GM19351 (cell line): Measurements from ENCODE around the gene ZNF497.
A peak's percentile ranks its signal among the peaks of the same experiment; 100 is the strongest.
"Not testable (repeated sequence)": the region's sequence is repeated elsewhere in the genome, so short reads cannot be mapped to it uniquely, and the experiment has no call there.

Experiments
- ATAC-seq: cut with Tn5 transposase; IDR thresholded peaks from one replicate; pipeline ENCODE4 v1.9.1; 2021; ENCODE audit warnings: mild to moderate bottlenecking, moderate library complexity; ENCODE audit not compliant: unreplicated experiment

The ZNF497 gene

GRCh38 chr19:58350001-58350861 is 12.3 kb downstream of the ZNF497 start:
- no peak for ATAC-seq

GRCh38 chr19:58349590-58349989 is 13.0 kb downstream of the ZNF497 start:
- ATAC-seq, result no peak

- not testable (repeated sequence) for ATAC-seq
Measured at GRCh38 chr19:58348080-58348479, 14.5 kb downstream of the ZNF497 start.

- ATAC-seq, result peak; percentile 88
Measured at GRCh38 chr19:58346961-58347929, 15.3 kb downstream of the ZNF497 start.

- ATAC-seq, result no peak
Measured at GRCh38 chr19:58345558-58345957, 17.0 kb downstream of the ZNF497 start.

- no peak for ATAC-seq
Measured at GRCh38 chr19:58338825-58339558, 23.6 kb downstream of the ZNF497 start.

GRCh38 chr19:58338336-58338735 is 24.2 kb downstream of the ZNF497 start:
- ATAC-seq, result no peak

- no peak for ATAC-seq
Measured at GRCh38 chr19:58336820-58337219, 25.7 kb downstream of the ZNF497 start.

GRCh38 chr19:58336216-58336615 is 26.3 kb downstream of the ZNF497 start:
- no peak for ATAC-seq

- no peak for ATAC-seq
Measured at GRCh38 chr19:58335630-58336029, 26.9 kb downstream of the ZNF497 start.

GRCh38 chr19:58334691-58335249 is 27.8 kb downstream of the ZNF497 start:
- no peak for ATAC-seq

- no peak for ATAC-seq
Measured at GRCh38 chr19:58332697-58333096, 29.9 kb downstream of the ZNF497 start.

GRCh38 chr19:58330458-58330857 is 32.1 kb downstream of the ZNF497 start:
- no peak for ATAC-seq

- ATAC-seq, result no peak
Measured at GRCh38 chr19:58328999-58329398, 33.6 kb downstream of the ZNF497 start.

- ATAC-seq, result peak; percentile 88
Measured at GRCh38 chr19:58326914-58327726, 35.4 kb downstream of the ZNF497 start, which contains the start of gene ZSCAN22. Gene ZSCAN22, plus strand, starts transcription at chr19:58326994. Its CDS starts 7,809 bp downstream, at chr19:58334803.

- no peak for ATAC-seq
Measured at GRCh38 chr19:58326501-58326913, 36.0 kb downstream of the ZNF497 start.

GRCh38 chr19:58325311-58326022 is 37.1 kb downstream of the ZNF497 start:
- no peak for ATAC-seq

- ATAC-seq, result no peak
Measured at GRCh38 chr19:58319241-58319640, 43.3 kb downstream of the ZNF497 start.

GRCh38 chr19:58318297-58318696 is 44.3 kb downstream of the ZNF497 start:
- no peak for ATAC-seq
